Neural crest cell (in vitro differentiated cells): ENCODE data around the gene HDLBP. TPM values are rescaled to one million over a fixed set of nuclear protein-coding genes. Genes with fewer than 3 reads are reported as not detected.

Source experiments
- DNase-seq: peaks from one replicate; pipeline ENCODE4 v3.0.0; 2021; ENCODE audit warnings: low read depth, mixed read lengths, low spot score
- H3K27ac Mint-ChIP-seq: one replicate; pipeline ENCODE4 v1.8.0; 2021; ENCODE audit warnings: mild to moderate bottlenecking, mixed read lengths; ENCODE audit not compliant: unreplicated experiment
- H3K27me3 Mint-ChIP-seq: 2 replicates; pipeline ENCODE4 v1.8.0; 2021; ENCODE audit warnings: low read depth, mild to moderate bottlenecking, mixed read lengths
- H3K36me3 Mint-ChIP-seq: 2 replicates; pipeline ENCODE4 v1.8.0; 2021; ENCODE audit warnings: low read depth, mild to moderate bottlenecking, mixed read lengths
- H3K4me1 Mint-ChIP-seq: 2 replicates; pipeline ENCODE4 v1.8.0; 2021; ENCODE audit warnings: mixed read lengths
- H3K4me3 Mint-ChIP-seq: one replicate; pipeline ENCODE4 v1.8.0; 2021; ENCODE audit warnings: mild to moderate bottlenecking, mixed read lengths
- H3K9me3 Mint-ChIP-seq: 2 replicates; pipeline ENCODE4 v1.8.0; 2021; ENCODE audit warnings: mixed read lengths
- total RNA-seq: library from RNA; stranded (reverse); gene quantifications from 2 replicates; pipeline ENCODE4 v1.2.1, GENCODE V29; 2021
- TF ChIP-seq, protein P1 (sequence below): fragments of 200-600 bp; sonication (generic); conservative IDR thresholded peaks from 2 replicates; pipeline ENCODE4 v1.5.0; 2021; ENCODE audit warnings: antibody characterized with exemption, mild to moderate bottlenecking

Gene HDLBP
- total RNA-seq, 1 donor from 2014 or later = 333 TPM

GRCh38 chr2:241177526-241178334 lies 137.7 kb downstream of the HDLBP start:
- Mint-ChIP-seq H3K4me1 (no peaks in the 10 kb centered on the region), H3K27me3 (no peaks in the 10 kb centered on the region), H3K4me3 (no peak overlapping the region), H3K9me3 (no peaks in the 10 kb centered on the region), H3K27ac (no peak overlapping the region), H3K36me3 (peaks cover 13% of the 10 kb centered on the region)
- DNase-seq = no peak
- TF ChIP-seq, protein P1, sequence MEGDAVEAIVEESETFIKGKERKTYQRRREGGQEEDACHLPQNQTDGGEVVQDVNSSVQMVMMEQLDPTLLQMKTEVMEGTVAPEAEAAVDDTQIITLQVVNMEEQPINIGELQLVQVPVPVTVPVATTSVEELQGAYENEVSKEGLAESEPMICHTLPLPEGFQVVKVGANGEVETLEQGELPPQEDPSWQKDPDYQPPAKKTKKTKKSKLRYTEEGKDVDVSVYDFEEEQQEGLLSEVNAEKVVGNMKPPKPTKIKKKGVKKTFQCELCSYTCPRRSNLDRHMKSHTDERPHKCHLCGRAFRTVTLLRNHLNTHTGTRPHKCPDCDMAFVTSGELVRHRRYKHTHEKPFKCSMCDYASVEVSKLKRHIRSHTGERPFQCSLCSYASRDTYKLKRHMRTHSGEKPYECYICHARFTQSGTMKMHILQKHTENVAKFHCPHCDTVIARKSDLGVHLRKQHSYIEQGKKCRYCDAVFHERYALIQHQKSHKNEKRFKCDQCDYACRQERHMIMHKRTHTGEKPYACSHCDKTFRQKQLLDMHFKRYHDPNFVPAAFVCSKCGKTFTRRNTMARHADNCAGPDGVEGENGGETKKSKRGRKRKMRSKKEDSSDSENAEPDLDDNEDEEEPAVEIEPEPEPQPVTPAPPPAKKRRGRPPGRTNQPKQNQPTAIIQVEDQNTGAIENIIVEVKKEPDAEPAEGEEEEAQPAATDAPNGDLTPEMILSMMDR = no peak

Other genes starting within 250 kb of the HDLBP start
- gene MTERF4, start 213.4 kb downstream of the HDLBP start, total RNA-seq = 43.7 and 46.2 TPM in 2 replicates
- gene PASK, start 166.2 kb downstream of the HDLBP start, total RNA-seq = 64.2 and 71.3 TPM in 2 replicates
- 53.2 and 59.0 TPM in 2 replicates for gene PPP1R7, start 165.2 kb downstream of the HDLBP start, total RNA-seq
- 3.2 TPM in 2 replicates for gene ANO7, start 127.0 kb downstream of the HDLBP start, total RNA-seq
- 466 and 490 TPM in 2 replicates for gene SEPTIN2, start 253 bp upstream of the HDLBP start, total RNA-seq
- gene FARP2, start 40.6 kb upstream of the HDLBP start, total RNA-seq = 34.4 and 36.1 TPM in 2 replicates
- gene STK25, start 192.9 kb upstream of the HDLBP start, total RNA-seq = 215 and 223 TPM in 2 replicates
- 6.9 and 8.7 TPM in 2 replicates for gene BOK, start 243.1 kb upstream of the HDLBP start, total RNA-seq